Keratinocyte (primary cell): ENCODE results near the gene PFKFB4.

ENCODE experiments used
- CTCF ChIP-seq, 3 experiments: IDR thresholded peaks in 1 of 3; conservative IDR thresholded peaks in 1 of 3; optimal IDR thresholded peaks in 1 of 3; 2 replicates in 2 of 3; 3 replicates in 1 of 3; pipeline versions ENCODE3 to v1.5.1; 2011; ENCODE audit warnings: low read length in 3 of 3, mild to moderate bottlenecking in 3 of 3, moderate library complexity in 2 of 3, control low read depth in 1 of 3, inconsistent platforms in 1 of 3; ENCODE audit not compliant: insufficient read depth in 2 of 3; ENCODE audit errors: extremely low read depth in 1 of 3
- EZH2 ChIP-seq: IDR thresholded peaks from one replicate; pipeline ENCODE4 v1.6.1; 2012; ENCODE audit warnings: inconsistent platforms, mild to moderate bottlenecking, low read length, moderate library complexity

- TF ChIP-seq CTCF (optimal IDR thresholded peaks at IDR 0.05 in 1 of 3, IDR thresholded peaks at IDR 0.05 in 1 of 3, conservative IDR thresholded peaks at IDR 0.05 in 1 of 3; ENCODE audit: extremely low read depth in 1 of 3, insufficient read depth in 2 of 3, low read length in 3 of 3) (no peak), EZH2 (no peak)
Observed at GRCh38 chr3:48571938-48572337, 15.3 kb upstream of the PFKFB4 start.
